Fibroblast of lung (primary cell): ENCODE measurements around the gene RTN4IP1.

ENCODE experiments used
- CTCF ChIP-seq, 2 donors: IDR thresholded peaks in 1 of 2; conservative IDR thresholded peaks in 1 of 2; 1 replicate in 1 of 2; 2 replicates in 1 of 2; pipeline ENCODE4 v1.5.1; 2011 to 2012; ENCODE audit warnings: low read length in 2 of 2, control low read depth in 1 of 2, inconsistent platforms in 1 of 2, low read depth in 1 of 2, mild to moderate bottlenecking in 1 of 2
- EZH2 ChIP-seq: IDR thresholded peaks from 2 replicates; pipeline ENCODE4 v1.5.1; 2012; ENCODE audit warnings: low read length, control low read depth, mild to moderate bottlenecking; ENCODE audit errors: missing control alignments

- TF ChIP-seq CTCF (conservative IDR thresholded peaks at IDR 0.05 in 1 of 2, IDR thresholded peaks at IDR 0.05 in 1 of 2; ENCODE audit: low read depth in 1 of 2, low read length in 2 of 2): no peak
- TF ChIP-seq EZH2: no peak
These were observed 513 bp upstream of the RTN4IP1 start for GRCh38 chr6:106629859-106630163.
